ENCODE measurements around the gene RBM17.
"Not testable (repeated sequence)": the region's sequence is repeated elsewhere in the genome, so short reads cannot be mapped to it uniquely, and the experiment has no call there.

The RBM17 gene

GRCh38 chr10:6163364-6164270, 74.8 kb downstream of the RBM17 start:
- peak; percentile 88 to 93 (median 90) for DNase-seq

GRCh38 chr10:6164271-6165095, 75.6 kb downstream of the RBM17 start:
- peak in 3 of 6 experiments; percentile 19 to 58 (median 32) for DNase-seq

GRCh38 chr10:6165221-6165725, 76.4 kb downstream of the RBM17 start:
- DNase-seq, result peak in 1 of 6 experiments; percentile 11

- not testable (repeated sequence) for DNase-seq
These were observed 77.1 kb downstream of the RBM17 start for GRCh38 chr10:6165933-6166332.

Data from stimulated activated naive CD4-positive, alpha-beta T cell (primary cell).